Activated T-helper 1 cell treated with Interleukin-2 at 50 U/mL for 16 hours (primary cell): ENCODE results near the gene MAPK6.
A peak's percentile ranks its signal among the peaks of the same experiment; 100 is the strongest.

Experiments
- DNase-seq: peaks from one replicate; pipeline ENCODE4 v3.0.0-alpha.2; 2020; ENCODE audit warnings: low read depth

MAPK6 gene

DNA sequence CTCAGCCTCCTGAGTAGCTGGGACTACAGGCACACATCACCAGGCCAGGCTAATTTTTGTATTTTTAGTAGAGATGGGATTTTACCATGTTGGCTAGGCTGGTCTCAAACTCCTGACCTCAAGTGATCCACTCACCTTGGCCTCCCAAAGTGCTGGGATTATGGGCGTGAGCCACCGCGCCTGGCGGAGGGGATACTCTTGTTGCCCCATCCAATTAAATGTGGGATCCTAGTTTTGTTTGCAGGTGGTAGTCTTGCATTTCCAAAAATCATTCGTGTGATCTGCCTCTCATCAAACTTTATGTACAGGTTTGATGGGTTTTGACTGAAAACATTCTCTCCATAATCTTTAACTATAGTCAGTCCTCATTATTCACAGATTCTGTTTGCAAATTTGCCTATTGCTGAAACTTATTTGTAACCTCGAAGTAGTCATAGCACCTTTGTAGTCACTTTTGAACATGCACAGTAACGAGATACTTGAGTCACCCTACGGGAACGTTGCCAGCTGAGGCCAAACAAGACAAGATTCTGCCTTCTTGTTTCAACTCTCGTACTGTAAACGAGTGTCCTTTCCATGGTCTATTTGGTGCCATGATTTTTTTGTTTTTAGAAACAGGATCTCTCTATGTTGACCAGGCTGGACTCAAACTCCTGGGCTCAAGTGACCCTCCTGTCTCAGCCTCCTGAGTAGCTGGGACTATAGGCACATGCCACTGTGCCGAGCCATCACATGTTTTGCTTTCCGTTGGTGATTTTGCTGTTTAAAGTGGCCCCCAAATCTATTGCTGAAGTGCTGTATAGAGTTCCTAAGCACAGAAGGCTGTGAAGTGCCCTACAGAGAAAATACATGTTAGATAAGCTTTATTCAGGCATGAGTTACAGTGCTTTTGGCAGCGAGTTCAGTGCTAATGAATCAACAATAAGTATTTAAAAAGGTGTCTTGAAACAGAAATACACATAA is 8.1 kb upstream of the MAPK6 start:
- DNase-seq = no peak

DNA sequence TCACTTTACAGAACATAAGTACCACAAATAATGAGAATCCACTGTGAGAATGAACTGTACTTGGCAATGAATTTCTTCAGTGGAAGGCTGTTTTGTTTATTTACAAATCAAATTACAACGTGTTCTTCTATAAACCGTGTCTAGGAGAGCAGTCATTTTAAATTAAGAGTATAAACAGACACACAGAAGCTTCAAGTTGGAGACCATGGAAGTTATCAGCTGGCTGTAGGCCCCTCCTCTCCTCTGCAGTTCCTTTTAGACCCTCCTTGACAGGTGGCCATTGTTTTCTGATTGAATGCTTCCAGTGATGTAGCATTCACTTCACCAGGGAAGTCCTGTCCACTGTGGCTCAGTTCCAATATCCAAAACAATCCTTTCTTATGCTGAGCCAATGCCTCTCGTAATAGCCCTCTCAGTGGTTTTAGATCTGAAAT is 7.3 kb upstream of the MAPK6 start:
- DNase-seq = no peak

DNA sequence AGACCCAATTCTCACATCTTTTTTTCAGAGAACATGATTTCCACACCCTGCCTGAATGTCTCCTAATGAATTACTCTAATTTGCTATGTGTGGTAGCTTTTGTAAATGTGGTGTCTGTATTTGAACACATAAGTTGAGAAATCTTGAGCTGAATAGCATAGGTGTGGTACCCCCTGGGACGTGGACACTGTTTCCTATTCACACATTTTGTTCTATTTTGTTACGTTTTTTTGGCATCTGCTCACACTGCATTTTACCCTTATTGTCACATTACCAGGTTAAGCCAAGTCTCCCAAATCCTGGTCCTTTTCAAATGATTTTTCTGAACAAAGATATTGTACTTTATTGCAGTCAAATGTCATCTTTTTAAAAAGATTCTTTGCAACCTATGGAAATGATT is 6.8 kb upstream of the MAPK6 start:
- no peak for DNase-seq

- no peak for DNase-seq
These were observed 5.7 kb upstream of the MAPK6 start for GRCh38 chr15:52013151-52013791.

DNA sequence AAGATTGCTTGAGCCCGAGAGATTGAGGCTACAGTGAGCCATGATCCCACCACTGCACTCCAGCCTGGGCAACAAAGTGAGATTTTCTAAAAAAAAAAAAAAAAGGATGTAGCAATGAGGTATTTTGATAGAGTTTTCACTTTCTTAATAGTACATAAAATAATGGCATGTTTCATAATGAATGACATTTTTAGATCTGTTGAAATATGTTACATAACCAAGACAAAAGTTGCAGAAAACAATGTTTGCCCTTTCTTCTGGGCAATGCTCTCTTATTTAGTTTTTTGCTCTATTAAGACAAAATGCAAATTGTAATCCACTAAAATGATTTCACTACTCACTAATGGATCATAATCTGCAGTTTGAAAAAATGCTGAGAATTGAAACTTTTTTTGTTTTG is 4.4 kb upstream of the MAPK6 start:
- DNase-seq = no peak

- DNase-seq = no peak
These were observed 2.7 kb upstream of the MAPK6 start for GRCh38 chr15:52016316-52016715.

DNA sequence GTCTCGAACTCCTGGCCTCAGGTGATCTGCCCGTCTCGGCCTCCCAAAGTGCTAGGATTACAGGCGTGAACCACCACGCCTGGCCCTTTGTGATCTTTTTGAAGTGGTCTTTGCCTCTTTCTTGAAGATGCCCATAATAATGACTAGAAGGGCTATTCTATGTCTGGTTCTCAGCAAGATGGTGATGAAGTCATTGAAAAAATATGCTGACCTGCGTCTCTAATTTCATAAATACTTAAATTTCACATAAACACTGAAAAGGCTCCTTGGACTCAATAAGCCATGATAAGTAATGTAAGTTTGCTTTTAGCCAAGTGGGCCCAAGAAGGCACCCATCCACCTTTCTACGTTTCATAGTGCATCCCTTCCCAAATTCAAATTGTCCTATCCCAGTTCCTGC is 775 bp upstream of the MAPK6 start:
- DNase-seq = no peak

- peak; percentile 45 for DNase-seq
These were observed 588 bp downstream of the MAPK6 start for GRCh38 chr15:52019394-52020220.

DNA sequence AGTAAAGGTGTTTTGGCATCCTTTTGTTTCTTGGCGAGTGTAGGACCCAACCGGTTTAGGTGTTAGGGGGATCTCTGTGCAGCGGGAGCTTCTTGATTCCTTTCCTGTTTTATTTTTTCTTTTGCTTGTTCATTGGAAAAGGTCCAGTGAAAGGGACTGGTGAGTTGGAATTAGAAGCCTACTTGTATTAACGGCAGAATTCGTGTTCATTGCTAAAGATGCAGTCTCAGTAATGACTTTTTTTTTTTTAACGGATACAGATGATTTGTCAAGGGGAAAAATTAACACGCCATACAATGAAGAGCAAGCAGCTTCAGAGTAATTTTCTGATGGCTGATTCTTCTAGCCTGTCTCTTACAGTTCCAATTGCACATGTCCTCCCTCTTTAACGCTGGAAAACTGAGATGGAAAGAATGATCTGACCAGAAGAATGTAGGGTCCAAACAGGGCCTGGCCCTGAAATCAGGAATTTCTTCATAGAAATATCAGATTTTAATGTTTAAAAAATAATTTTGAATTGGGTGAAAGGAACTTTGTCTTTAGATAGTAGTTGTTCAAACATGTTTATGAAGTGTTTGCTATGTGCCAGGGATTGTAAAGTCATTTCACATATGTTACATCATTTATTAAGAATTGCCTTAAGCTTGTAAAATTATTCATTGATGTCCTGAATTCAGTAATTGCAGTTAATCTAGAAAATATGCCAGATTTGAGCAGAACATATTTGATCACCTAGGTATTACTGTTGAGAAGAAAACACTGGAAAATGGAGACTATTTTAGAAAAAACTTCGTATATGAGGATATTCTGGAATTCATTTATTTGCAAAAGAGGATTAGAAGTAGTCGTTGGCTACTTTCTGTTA is 1.4 kb downstream of the MAPK6 start:
- no peak for DNase-seq

DNA sequence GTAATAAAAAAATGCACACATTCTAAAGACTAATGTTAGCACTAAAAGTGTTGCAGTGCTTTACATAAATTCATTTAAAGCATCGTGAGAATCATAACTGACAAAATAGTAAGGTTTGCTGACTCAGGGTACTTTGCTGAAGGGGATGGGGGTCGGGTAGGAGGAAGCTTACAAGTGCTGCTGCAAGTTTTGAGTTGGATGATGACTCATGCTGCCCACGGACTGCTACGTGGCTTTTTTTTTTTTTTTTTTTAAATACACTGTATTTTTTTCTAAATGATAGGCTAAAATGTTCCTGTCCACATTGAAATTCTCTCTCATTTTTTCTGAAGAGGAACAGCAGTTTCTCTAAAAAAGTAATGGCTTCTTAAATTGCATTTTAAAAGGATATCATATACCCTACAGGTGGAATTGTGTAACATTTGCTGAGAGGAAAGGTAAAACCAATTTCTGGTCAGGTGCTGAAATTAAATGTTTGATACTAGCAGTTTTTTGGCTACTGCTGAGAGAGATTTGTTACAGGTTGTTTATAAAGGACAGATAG is 2.2 kb downstream of the MAPK6 start:
- DNase-seq = peak; percentile 35

DNA sequence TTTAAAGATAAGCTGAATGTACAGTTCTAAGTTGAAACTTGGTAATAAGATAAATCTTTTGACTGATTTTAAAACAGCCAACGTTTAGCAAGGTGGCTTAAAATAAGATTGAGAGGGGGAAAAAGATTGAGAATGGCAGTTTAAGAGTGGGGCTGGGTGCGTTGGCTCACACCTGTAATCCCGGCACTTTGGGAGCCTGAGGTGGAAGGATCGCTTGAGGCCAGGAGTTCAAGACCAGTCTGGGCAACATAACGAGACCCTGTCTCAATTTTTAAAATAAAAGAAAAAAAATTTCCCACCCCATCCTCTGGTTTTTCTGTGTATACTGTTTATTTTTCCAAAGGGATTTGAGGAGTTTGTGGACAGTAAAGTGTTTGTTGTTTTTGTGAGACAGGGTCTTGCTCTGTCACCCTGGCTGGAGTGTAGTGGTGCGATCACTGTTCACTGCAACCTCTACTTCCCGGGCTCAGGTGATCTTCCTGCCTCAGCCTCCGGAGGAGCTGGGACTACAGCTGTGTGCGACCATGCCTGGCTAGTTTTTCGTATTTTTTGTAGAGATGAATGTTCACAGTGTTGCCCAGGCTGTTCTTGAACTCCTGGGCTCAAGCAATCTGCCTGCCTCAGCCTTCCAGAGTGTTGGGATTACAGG is 3.0 kb downstream of the MAPK6 start:
- DNase-seq = no peak

DNA sequence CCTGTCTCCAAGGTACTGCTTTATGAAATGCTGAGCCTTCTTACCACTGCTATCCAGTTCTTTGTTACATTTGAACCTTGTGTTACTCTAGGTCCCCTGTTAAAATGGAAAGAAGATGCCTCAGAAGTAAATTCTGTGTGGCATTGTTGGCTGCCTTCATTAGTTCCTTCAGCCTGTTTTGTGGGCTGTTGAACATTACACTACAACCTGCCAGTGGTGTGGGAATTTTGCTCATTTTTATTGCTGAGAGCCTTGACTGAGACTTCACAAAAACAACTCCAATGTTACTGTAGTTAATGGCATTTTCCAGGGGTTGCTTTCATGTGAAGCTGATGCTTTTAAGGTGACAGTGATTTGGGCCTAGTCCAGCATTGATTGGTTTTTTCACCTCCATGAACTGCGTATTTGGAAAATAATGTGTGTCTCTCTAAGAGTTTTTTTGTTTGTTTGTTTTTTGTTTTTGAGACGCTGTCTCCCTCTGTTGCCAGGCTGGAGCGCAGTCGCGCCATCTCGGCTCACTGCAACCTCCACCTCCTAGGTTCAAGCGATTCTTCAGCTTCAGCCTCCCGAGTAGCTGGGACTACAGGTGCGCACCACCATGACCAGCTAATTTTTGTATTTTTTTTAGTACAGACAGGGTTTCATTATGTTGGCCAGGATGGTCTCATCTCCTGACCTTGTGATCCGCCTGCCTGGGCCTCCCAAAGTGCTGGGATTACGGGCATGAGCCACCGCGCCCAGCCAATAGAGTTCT is 4.3 kb downstream of the MAPK6 start:
- no peak for DNase-seq

DNA sequence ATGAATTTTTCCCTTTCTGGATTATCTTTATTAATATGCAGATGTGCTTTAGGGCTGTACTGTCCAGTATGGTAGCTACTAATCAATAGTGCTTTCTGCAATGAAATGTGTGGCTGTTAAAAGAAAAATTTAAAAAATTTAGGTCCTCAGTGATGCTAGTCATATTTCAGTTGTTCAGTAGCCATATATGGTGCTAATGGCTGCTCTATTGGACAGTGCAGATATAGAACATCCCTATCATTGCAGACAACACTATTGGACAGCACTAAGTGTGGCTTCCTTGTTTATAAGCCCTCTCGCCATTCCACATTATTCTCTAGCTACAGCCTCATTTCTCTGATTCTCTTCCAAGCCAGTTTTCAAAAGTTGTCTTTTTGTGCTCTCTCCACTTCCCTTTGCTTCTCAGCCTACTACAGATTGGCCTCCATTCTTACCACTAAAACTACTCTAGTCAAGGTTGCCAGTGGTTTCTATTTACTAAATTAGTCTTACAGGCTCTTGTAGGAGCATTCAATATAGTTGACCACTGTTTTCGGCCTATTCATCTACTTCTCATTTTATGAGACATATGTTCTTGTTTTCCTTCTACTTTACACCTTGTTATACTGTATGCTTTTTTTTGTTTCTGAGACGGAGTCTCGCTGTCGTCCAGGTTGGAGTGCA is 9.5 kb downstream of the MAPK6 start:
- DNase-seq = no peak

DNA sequence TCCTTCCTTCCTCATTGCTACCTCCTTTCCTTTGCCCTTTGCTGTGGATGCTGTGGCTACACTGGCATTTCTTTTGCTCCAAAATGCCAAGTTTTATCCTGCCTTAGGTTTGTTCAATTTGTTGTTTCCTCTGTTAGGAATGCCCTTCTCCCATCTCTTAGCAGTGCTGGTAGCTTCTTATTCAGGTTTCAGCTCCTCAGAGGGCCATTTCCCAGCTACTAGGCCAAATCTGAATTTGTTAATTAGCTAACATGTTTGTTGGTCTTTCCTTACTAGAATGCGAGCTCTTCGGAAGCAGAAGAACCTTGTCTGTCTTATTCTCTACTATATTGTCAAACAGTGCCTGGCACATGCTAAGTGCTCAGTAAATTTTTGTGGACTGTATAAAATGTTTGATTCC is 11.0 kb downstream of the MAPK6 start:
- DNase-seq = no peak

DNA sequence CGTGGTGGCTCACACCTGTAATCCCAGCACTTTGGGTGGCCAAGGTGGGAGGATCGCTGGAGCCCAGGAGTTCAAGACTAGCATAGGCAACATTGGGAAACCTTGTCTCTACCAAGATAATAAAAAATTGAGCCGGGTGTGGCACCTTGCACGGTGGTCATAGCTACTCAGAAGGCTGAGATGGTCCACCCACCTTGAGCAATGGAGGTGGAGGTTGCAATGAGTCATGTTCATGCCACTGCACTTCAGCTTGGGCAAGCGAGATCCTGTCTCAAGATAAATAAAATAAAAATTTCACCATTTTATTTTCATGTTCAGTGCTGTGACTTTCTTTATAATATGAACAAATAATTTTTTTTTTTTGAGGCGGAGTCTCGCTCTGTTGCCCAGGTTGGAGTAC is 12.5 kb downstream of the MAPK6 start:
- no peak for DNase-seq

DNA sequence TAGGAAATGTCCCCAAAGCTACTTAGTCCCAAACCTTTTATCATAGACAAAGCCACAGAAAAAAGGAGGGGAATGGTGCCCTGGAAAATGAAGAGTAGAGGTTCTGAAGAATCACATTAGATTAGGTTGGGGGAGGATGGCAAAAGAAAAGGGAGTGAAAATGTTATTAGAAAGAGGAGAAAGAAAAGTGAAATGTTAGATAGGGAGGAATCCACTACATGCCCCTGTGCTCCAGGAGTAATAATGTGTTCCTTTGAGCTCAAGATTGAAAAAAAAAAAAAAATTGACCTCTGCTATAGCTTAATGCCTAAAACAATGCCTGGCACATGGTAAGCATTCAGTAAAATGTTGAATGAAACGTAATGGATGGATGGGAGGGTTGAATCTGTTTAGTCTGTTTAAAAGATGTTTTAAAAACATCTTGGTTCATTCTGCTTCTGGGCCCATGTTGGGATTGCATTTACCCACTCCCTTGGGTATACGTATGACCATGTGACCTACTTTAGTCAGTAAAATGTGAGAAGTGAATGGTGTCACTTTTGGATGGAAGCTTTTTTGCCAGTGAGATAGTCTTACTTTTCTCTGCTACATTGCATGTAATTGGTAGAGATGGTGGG is 19.0 kb downstream of the MAPK6 start:
- DNase-seq = no peak

DNA sequence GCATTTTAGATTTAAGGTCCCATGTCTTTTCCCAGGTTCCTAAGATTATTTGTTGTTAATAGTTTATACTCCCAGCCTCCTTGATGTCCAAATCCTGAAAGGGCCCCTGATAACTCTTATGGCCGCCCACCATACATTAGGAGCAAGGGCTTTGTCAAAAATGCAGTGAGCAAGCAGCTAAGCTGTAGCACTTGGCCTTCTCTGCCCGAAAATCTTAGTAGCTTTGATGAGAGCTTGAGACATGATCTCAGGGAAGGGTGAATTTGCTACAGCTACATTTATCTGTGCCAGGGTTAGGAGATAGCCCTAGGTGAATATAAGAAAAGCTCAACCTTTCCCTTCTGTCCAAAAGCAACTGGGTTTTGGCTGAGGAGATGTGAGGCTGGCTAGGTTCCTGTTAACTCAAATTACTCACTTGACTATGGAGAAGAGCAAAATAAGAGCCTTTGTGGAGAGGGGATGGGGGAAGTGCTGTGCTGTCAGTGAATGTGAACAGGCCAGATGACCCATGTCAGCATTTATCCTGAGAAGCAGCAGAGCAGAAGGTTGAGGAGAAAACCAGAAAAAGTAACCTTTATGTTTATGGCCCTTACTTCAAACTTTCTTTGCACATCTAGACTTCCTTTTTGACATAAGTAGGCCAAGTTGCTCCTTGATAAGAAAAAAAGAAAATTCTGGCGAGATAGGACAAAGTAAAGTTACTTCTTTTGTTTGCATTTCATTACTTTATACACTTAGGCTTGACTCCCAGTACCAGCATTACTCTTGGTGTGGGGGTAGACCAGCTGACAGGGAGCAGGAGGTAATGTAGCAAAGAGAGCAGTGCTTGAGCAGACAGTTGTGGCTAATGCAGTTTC is 21.1 kb downstream of the MAPK6 start:
- no peak for DNase-seq
